Neural crest cell (in vitro differentiated cells): ENCODE data around the gene NXNL2. TPM values are rescaled to one million over a fixed set of nuclear protein-coding genes. Genes with fewer than 3 reads are reported as not detected.

Source experiments
- DNase-seq: peaks from one replicate; pipeline ENCODE4 v3.0.0; 2021; ENCODE audit warnings: low read depth, mixed read lengths, low spot score
- H3K27ac Mint-ChIP-seq: one replicate; pipeline ENCODE4 v1.8.0; 2021; ENCODE audit warnings: mild to moderate bottlenecking, mixed read lengths; ENCODE audit not compliant: unreplicated experiment
- H3K27me3 Mint-ChIP-seq: 2 replicates; pipeline ENCODE4 v1.8.0; 2021; ENCODE audit warnings: low read depth, mild to moderate bottlenecking, mixed read lengths
- H3K36me3 Mint-ChIP-seq: 2 replicates; pipeline ENCODE4 v1.8.0; 2021; ENCODE audit warnings: low read depth, mild to moderate bottlenecking, mixed read lengths
- H3K4me1 Mint-ChIP-seq: 2 replicates; pipeline ENCODE4 v1.8.0; 2021; ENCODE audit warnings: mixed read lengths
- H3K4me3 Mint-ChIP-seq: one replicate; pipeline ENCODE4 v1.8.0; 2021; ENCODE audit warnings: mild to moderate bottlenecking, mixed read lengths
- H3K9me3 Mint-ChIP-seq: 2 replicates; pipeline ENCODE4 v1.8.0; 2021; ENCODE audit warnings: mixed read lengths
- CTCF ChIP-seq: fragments of 200-600 bp; sonication (generic); conservative IDR thresholded peaks from 2 replicates; pipeline ENCODE4 v1.5.0; 2021; ENCODE audit warnings: antibody characterized with exemption, mild to moderate bottlenecking
- total RNA-seq: library from RNA; stranded (reverse); gene quantifications from 2 replicates; pipeline ENCODE4 v1.2.1, GENCODE V29; 2021

The NXNL2 gene
- total RNA-seq, 1 donor from 2014 or later: not detected

- Mint-ChIP-seq H3K4me1 (peaks cover 13% of the 10 kb centered on the region), H3K27ac (no peak overlapping the region), H3K36me3 (no peaks in the 10 kb centered on the region), H3K4me3 (peak overlapping the region; percentile 65), H3K9me3 (no peaks in the 10 kb centered on the region), H3K27me3 (peaks cover 89% of the 10 kb centered on the region)
- TF ChIP-seq CTCF: no peak
- no peak for DNase-seq
Observed at GRCh38 chr9:88533951-88534455, 975 bp upstream of the NXNL2 start.

- no peak for DNase-seq
- H3K4me1 Mint-ChIP-seq: peaks cover 13% of the 10 kb centered on the region
Observed at GRCh38 chr9:88535226-88536022, 446 bp downstream of the NXNL2 start.

GRCh38 chr9:88536023-88536324 is 996 bp downstream of the NXNL2 start:
- H3K27ac Mint-ChIP-seq: no peak overlapping the region
- H3K36me3 Mint-ChIP-seq: no peaks in the 10 kb centered on the region
- H3K4me1 Mint-ChIP-seq: peaks cover 13% of the 10 kb centered on the region
- no peak for DNase-seq
- TF ChIP-seq CTCF: no peak
- H3K9me3 Mint-ChIP-seq: no peaks in the 10 kb centered on the region
- no peak overlapping the region for H3K4me3 Mint-ChIP-seq
- peaks cover 87% of the 10 kb centered on the region for H3K27me3 Mint-ChIP-seq

More at GRCh38 chr9:88535226-88536022, 446 bp downstream of the NXNL2 start:
- Mint-ChIP-seq H3K4me3 (peak overlapping the region; percentile 38), H3K27ac (no peak overlapping the region), H3K27me3 (peaks cover 90% of the 10 kb centered on the region), H3K36me3 (no peaks in the 10 kb centered on the region), H3K9me3 (no peaks in the 10 kb centered on the region)
- TF ChIP-seq CTCF: no peak

- no peak for DNase-seq
- TF ChIP-seq CTCF: no peak
- no peak overlapping the region for H3K27ac Mint-ChIP-seq
- H3K9me3 Mint-ChIP-seq: no peaks in the 10 kb centered on the region
- H3K27me3 Mint-ChIP-seq: peaks cover 75% of the 10 kb centered on the region
- peak overlapping the region; percentile 6 for H3K4me3 Mint-ChIP-seq
- peaks cover 8% of the 10 kb centered on the region for H3K4me1 Mint-ChIP-seq
- H3K36me3 Mint-ChIP-seq: no peaks in the 10 kb centered on the region
Observed at GRCh38 chr9:88536951-88537760, 2.2 kb downstream of the NXNL2 start.

GRCh38 chr9:88537761-88538091 is 2.7 kb downstream of the NXNL2 start:
- DNase-seq: peak; percentile 18
- no peak overlapping the region for H3K27ac Mint-ChIP-seq
- H3K36me3 Mint-ChIP-seq: no peaks in the 10 kb centered on the region
- H3K9me3 Mint-ChIP-seq: no peaks in the 10 kb centered on the region
- H3K27me3 Mint-ChIP-seq: peaks cover 69% of the 10 kb centered on the region
- H3K4me1 Mint-ChIP-seq: peaks cover 5% of the 10 kb centered on the region
- peak overlapping the region; percentile 6 for H3K4me3 Mint-ChIP-seq
- TF ChIP-seq CTCF: no peak
